Measurements from ENCODE around the gene LAMC1. TPM values are rescaled to one million over a fixed set of nuclear protein-coding genes. Genes with fewer than 3 reads are reported as not detected.

The LAMC1 gene
- total RNA-seq, 4 donors from 2014 or later: 288 to 318 (median 304) TPM

GRCh38 chr1:183185941-183186490, 162.8 kb downstream of the LAMC1 start, which contains the start of gene LAMC2:
Gene LAMC2, plus strand, starts transcription at chr1:183186264. Its CDS starts 89 bp downstream, at chr1:183186353.
- TF ChIP-seq POLR2A (IDR thresholded peaks at IDR 0.05): no peak
- TF ChIP-seq EP300 (IDR thresholded peaks at IDR 0.05): no peak
- TF ChIP-seq CTCF (IDR thresholded peaks at IDR 0.05): peak in 2 of 5 experiments; percentile 26 to 34
- no peaks in the 10 kb centered on the region for H3K36me3 ChIP-seq

GRCh38 chr1:183186841-183187240, 163.6 kb downstream of the LAMC1 start:
- TF ChIP-seq POLR2A (IDR thresholded peaks at IDR 0.05): no peak
- no peak for TF ChIP-seq EP300 (IDR thresholded peaks at IDR 0.05)
- TF ChIP-seq CTCF (IDR thresholded peaks at IDR 0.05): no peak
- no peak overlapping the region for H3K4me3 ChIP-seq

More at GRCh38 chr1:183185941-183186490, 162.8 kb downstream of the LAMC1 start, which contains the start of gene LAMC2:
- Histone ChIP-seq H3K4me3 (peak within 1 kb of the TSS; percentile 11 to 43 (median 24)), H3K27ac (peak within 1 kb of the TSS in 1 of 4 donors; percentile 55), H3K9me3 (no peaks in the 10 kb centered on the region), H3K27me3 (peaks cover 0 to 11% of the 10 kb centered on the region in 2 donors), H3K4me1 (peaks cover 0 to 10% (median 0%) of the 10 kb centered on the region in 4 donors)
- 23 to 25% methylated on average over 10 to 30 of the region's 30 CpGs for WGBS, 2 donors
- DNase-seq (ENCODE audit: low spot score in 2 of 2): no peak

GRCh38 chr1:183188240-183188639, 165.0 kb downstream of the LAMC1 start:
- H3K4me1 ChIP-seq: peaks cover 0 to 6% (median 0%) of the 10 kb centered on the region in 4 donors
- H3K36me3 ChIP-seq: no peaks in the 10 kb centered on the region
- no peak for TF ChIP-seq EP300 (IDR thresholded peaks at IDR 0.05)
- TF ChIP-seq CTCF (IDR thresholded peaks at IDR 0.05): no peak
- TF ChIP-seq POLR2A (IDR thresholded peaks at IDR 0.05): no peak
- H3K27me3 ChIP-seq: peaks cover 0 to 11% of the 10 kb centered on the region in 2 donors
- 82 to 83% methylated on average over 1 of the region's 1 CpG for WGBS, 2 donors
- H3K4me3 ChIP-seq: no peak overlapping the region
- no peaks in the 10 kb centered on the region for H3K9me3 ChIP-seq
- DNase-seq (ENCODE audit: low spot score in 2 of 2): no peak
- H3K27ac ChIP-seq: no peak overlapping the region

More at GRCh38 chr1:183186841-183187240, 163.6 kb downstream of the LAMC1 start:
- H3K36me3 ChIP-seq: no peaks in the 10 kb centered on the region
- 88 to 91% methylated on average over 4 of the region's 4 CpGs for WGBS, 2 donors
- H3K4me1 ChIP-seq: peaks cover 0 to 6% (median 0%) of the 10 kb centered on the region in 4 donors
- H3K9me3 ChIP-seq: no peaks in the 10 kb centered on the region
- no peak overlapping the region for H3K27ac ChIP-seq
- H3K27me3 ChIP-seq: peaks cover 0 to 11% of the 10 kb centered on the region in 2 donors
- DNase-seq (ENCODE audit: low spot score in 2 of 2): no peak

- no peaks in the 10 kb centered on the region for H3K27me3 ChIP-seq
- H3K9me3 ChIP-seq: no peaks in the 10 kb centered on the region
- H3K4me3 ChIP-seq: no peak overlapping the region
- DNase-seq (ENCODE audit: low spot score in 2 of 2): no peak
- 63 to 72% methylated on average over 1 of the region's 1 CpG for WGBS, 2 donors
- H3K36me3 ChIP-seq: no peaks in the 10 kb centered on the region
- H3K27ac ChIP-seq: no peak overlapping the region
- H3K4me1 ChIP-seq: no peaks in the 10 kb centered on the region
- TF ChIP-seq POLR2A (IDR thresholded peaks at IDR 0.05): no peak
- TF ChIP-seq EP300 (IDR thresholded peaks at IDR 0.05): no peak
- TF ChIP-seq CTCF (IDR thresholded peaks at IDR 0.05): no peak
Measured at GRCh38 chr1:183191833-183192232, 168.6 kb downstream of the LAMC1 start.

- H3K27me3 ChIP-seq: no peaks in the 10 kb centered on the region
- no peak overlapping the region for H3K27ac ChIP-seq
- H3K4me1 ChIP-seq: no peaks in the 10 kb centered on the region
- 73 to 74% methylated on average over 4 of the region's 4 CpGs for WGBS, 2 donors
- no peaks in the 10 kb centered on the region for H3K36me3 ChIP-seq
- H3K9me3 ChIP-seq: no peaks in the 10 kb centered on the region
- DNase-seq (ENCODE audit: low spot score in 2 of 2): no peak
- TF ChIP-seq EP300 (IDR thresholded peaks at IDR 0.05): no peak
- TF ChIP-seq CTCF (IDR thresholded peaks at IDR 0.05): no peak
- TF ChIP-seq POLR2A (IDR thresholded peaks at IDR 0.05): no peak
- H3K4me3 ChIP-seq: no peak overlapping the region
Measured at GRCh38 chr1:183193963-183194525, 170.8 kb downstream of the LAMC1 start.

Measured in tibial nerve (tissue), 4 donors.